Muscle layer of duodenum (tissue), 2 donors: Measurements from ENCODE around the gene HTR5A.

Experiments used
- H3K27ac ChIP-seq: one replicate; pipeline ENCODE4 v1.7.0; 2013; ENCODE audit warnings: mild to moderate bottlenecking, low read length
- H3K27me3 ChIP-seq: one replicate; pipeline ENCODE4 v1.7.0; 2013; ENCODE audit warnings: low read depth, mild to moderate bottlenecking, control low read depth, low read length
- H3K36me3 ChIP-seq, 2 donors: one replicate each; pipeline ENCODE4 v1.7.0; 2013; ENCODE audit warnings: low read length in 2 of 2, control low read depth in 1 of 2, mild to moderate bottlenecking in 1 of 2; ENCODE audit not compliant: insufficient read depth in 2 of 2, control insufficient read depth in 1 of 2
- H3K4me1 ChIP-seq, 2 donors: one replicate each; pipeline ENCODE4 v1.7.0; 2013; ENCODE audit warnings: low read length in 2 of 2, mild to moderate bottlenecking in 2 of 2, control low read depth in 1 of 2, moderate library complexity in 1 of 2; ENCODE audit not compliant: insufficient read depth in 2 of 2, control insufficient read depth in 1 of 2
- H3K4me3 ChIP-seq, 2 donors: one replicate each; pipeline ENCODE4 v1.7.0; 2013; ENCODE audit warnings: low read length in 2 of 2, low read depth in 1 of 2, mild to moderate bottlenecking in 1 of 2
- H3K9me3 ChIP-seq, 2 donors: one replicate each; pipeline ENCODE4 v1.7.0; 2013; ENCODE audit warnings: low read length in 2 of 2, control low read depth in 1 of 2, mild to moderate bottlenecking in 1 of 2; ENCODE audit not compliant: control insufficient read depth in 1 of 2
- donor health status: healthy.

The HTR5A gene

GRCh38 chr7:155093596-155093995, 23.5 kb downstream of the HTR5A start:
- no peak overlapping the region for H3K27ac ChIP-seq
- H3K36me3 ChIP-seq, result no peaks in the 10 kb centered on the region
- H3K4me3 ChIP-seq, result no peak overlapping the region
- H3K4me1 ChIP-seq, result no peaks in the 10 kb centered on the region
- no peaks in the 10 kb centered on the region for H3K9me3 ChIP-seq
- H3K27me3 ChIP-seq, result no peaks in the 10 kb centered on the region

GRCh38 chr7:155094636-155095135, 24.6 kb downstream of the HTR5A start:
- no peaks in the 10 kb centered on the region for H3K36me3 ChIP-seq
- no peaks in the 10 kb centered on the region for H3K4me1 ChIP-seq
- H3K9me3 ChIP-seq, result no peaks in the 10 kb centered on the region
- no peak overlapping the region for H3K27ac ChIP-seq
- no peak overlapping the region for H3K4me3 ChIP-seq
- no peaks in the 10 kb centered on the region for H3K27me3 ChIP-seq

- H3K9me3 ChIP-seq, result no peaks in the 10 kb centered on the region
- H3K27ac ChIP-seq, result no peak overlapping the region
- H3K27me3 ChIP-seq, result no peaks in the 10 kb centered on the region
- H3K36me3 ChIP-seq, result no peaks in the 10 kb centered on the region
- no peak overlapping the region for H3K4me3 ChIP-seq
- no peaks in the 10 kb centered on the region for H3K4me1 ChIP-seq
These were observed 27.2 kb downstream of the HTR5A start for GRCh38 chr7:155097338-155097737.

- Histone ChIP-seq H3K27ac (no peak overlapping the region), H3K4me3 (no peak overlapping the region), H3K36me3 (no peaks in the 10 kb centered on the region), H3K9me3 (no peaks in the 10 kb centered on the region), H3K4me1 (no peaks in the 10 kb centered on the region), H3K27me3 (no peaks in the 10 kb centered on the region)
These were observed 33.7 kb downstream of the HTR5A start for GRCh38 chr7:155103839-155104238.

- Histone ChIP-seq H3K9me3 (no peaks in the 10 kb centered on the region), H3K4me1 (no peaks in the 10 kb centered on the region), H3K36me3 (no peaks in the 10 kb centered on the region), H3K27me3 (no peaks in the 10 kb centered on the region), H3K4me3 (no peak overlapping the region), H3K27ac (no peak overlapping the region)
These were observed 34.8 kb downstream of the HTR5A start for GRCh38 chr7:155104913-155105312.

- Histone ChIP-seq H3K4me1 (no peaks in the 10 kb centered on the region), H3K4me3 (no peak overlapping the region), H3K27me3 (no peaks in the 10 kb centered on the region), H3K36me3 (no peaks in the 10 kb centered on the region), H3K9me3 (no peaks in the 10 kb centered on the region), H3K27ac (no peak overlapping the region)
These were observed 36.2 kb downstream of the HTR5A start for GRCh38 chr7:155106356-155106755.

GRCh38 chr7:155107126-155107525, 37.0 kb downstream of the HTR5A start:
- H3K36me3 ChIP-seq, result no peaks in the 10 kb centered on the region
- H3K4me1 ChIP-seq, result no peaks in the 10 kb centered on the region
- no peak overlapping the region for H3K4me3 ChIP-seq
- no peaks in the 10 kb centered on the region for H3K27me3 ChIP-seq
- H3K9me3 ChIP-seq, result no peaks in the 10 kb centered on the region
- H3K27ac ChIP-seq, result no peak overlapping the region

GRCh38 chr7:155108144-155108901, 38.2 kb downstream of the HTR5A start:
- Histone ChIP-seq H3K27me3 (no peaks in the 10 kb centered on the region), H3K4me1 (no peaks in the 10 kb centered on the region), H3K9me3 (no peaks in the 10 kb centered on the region), H3K4me3 (no peak overlapping the region), H3K27ac (no peak overlapping the region), H3K36me3 (no peaks in the 10 kb centered on the region)

- Histone ChIP-seq H3K27ac (no peak overlapping the region), H3K36me3 (no peaks in the 10 kb centered on the region), H3K4me3 (no peak overlapping the region), H3K4me1 (no peaks in the 10 kb centered on the region), H3K9me3 (no peaks in the 10 kb centered on the region), H3K27me3 (no peaks in the 10 kb centered on the region)
These were observed 39.0 kb downstream of the HTR5A start for GRCh38 chr7:155109121-155109520.

GRCh38 chr7:155115288-155115687, 45.2 kb downstream of the HTR5A start:
- no peak overlapping the region for H3K4me3 ChIP-seq
- no peaks in the 10 kb centered on the region for H3K27me3 ChIP-seq

GRCh38 chr7:155119801-155120382, 49.8 kb downstream of the HTR5A start:
- Histone ChIP-seq H3K36me3 (no peaks in the 10 kb centered on the region), H3K4me1 (no peaks in the 10 kb centered on the region), H3K4me3 (no peak overlapping the region), H3K27me3 (no peaks in the 10 kb centered on the region), H3K27ac (no peak overlapping the region), H3K9me3 (peaks cover 0 to 14% of the 10 kb centered on the region in 2 donors)

More at GRCh38 chr7:155115288-155115687, 45.2 kb downstream of the HTR5A start:
- no peaks in the 10 kb centered on the region for H3K36me3 ChIP-seq
- H3K27ac ChIP-seq, result no peak overlapping the region
- no peaks in the 10 kb centered on the region for H3K4me1 ChIP-seq
- H3K9me3 ChIP-seq, result peaks cover 0 to 12% of the 10 kb centered on the region in 2 donors
